ENCODE measurements around the gene ARHGAP35. TPM values are rescaled to one million over a fixed set of nuclear protein-coding genes. Genes with fewer than 3 reads are reported as not detected.
A peak's percentile ranks its signal among the peaks of the same experiment; 100 is the strongest.

ARHGAP35 gene
- polyA plus RNA-seq, 1 of the 3 experiments (the other 2 are of a cell fraction), result 25.1 TPM

DNA sequence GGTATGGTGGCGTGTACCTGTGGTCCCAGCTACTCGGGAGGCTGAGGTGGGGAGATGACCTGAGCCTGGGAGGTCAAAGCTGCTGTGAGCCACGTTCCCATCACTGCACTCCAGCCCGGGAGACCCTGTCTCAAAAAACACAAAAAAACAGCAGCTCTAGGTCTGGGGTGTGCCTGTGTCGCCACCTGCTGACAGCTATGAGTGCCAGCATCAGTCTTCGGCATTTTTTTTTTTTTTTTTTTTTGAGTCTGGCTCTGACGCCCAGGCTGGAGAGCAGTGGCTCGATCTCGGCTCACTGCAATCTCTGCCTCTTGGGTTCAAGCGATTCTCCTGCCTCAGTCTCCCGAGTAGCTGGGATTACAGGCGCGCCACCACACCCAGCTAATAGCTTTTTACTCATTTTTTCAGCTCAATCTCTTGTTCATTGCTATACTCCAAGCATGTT lies 20.3 kb upstream of the ARHGAP35 start:
- TF ChIP-seq, protein P1, sequence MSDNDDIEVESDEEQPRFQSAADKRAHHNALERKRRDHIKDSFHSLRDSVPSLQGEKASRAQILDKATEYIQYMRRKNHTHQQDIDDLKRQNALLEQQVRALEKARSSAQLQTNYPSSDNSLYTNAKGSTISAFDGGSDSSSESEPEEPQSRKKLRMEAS (IDR thresholded peaks at IDR 0.05; ENCODE audit: low read depth), result peak; percentile 22; the same call in 1 of the 2 replicates
- TF ChIP-seq SIN3A (IDR thresholded peaks at IDR 0.05; ENCODE audit: borderline replicate concordance, low read depth, low read length) (0 out of 2 replicates have a peak, but pooled peaks have one; percentile 31), CHD2 (IDR thresholded peaks at IDR 0.05; ENCODE audit: low read length, partially characterized antibody) (no peak), CTCF (IDR thresholded peaks at IDR 0.05) (peak; percentile 92), SMC3 (IDR thresholded peaks at IDR 0.05; ENCODE audit: low read depth, low read length) (peak; percentile 92), GABPA (IDR thresholded peaks at IDR 0.05; ENCODE audit: low read depth) (no peak), RAD21 (IDR thresholded peaks at IDR 0.05; ENCODE audit: low read length) (peak; percentile 85), YY1 (IDR thresholded peaks at IDR 0.05; ENCODE audit: low read depth) (no peak)
- Histone ChIP-seq H3K4me1 (ENCODE audit: control insufficient read depth in 1 of 2, insufficient read depth in 2 of 2, low read depth in 1 of 2, low read length in 1 of 2) (peaks cover 0 to 3% of the 10 kb centered on the region in 2 experiments; a peak in 1 of 4 replicates), H3K79me2 (ENCODE audit: insufficient read depth) (peaks cover 44% of the 10 kb centered on the region), H3K27ac (ENCODE audit: low read depth in 2 of 2, low read length in 1 of 2) (peak overlapping the region in 1 of 2 experiments; percentile 31; a peak in 2 of 4 replicates), H3K36me3 (replicated peaks in 1 of 2; ENCODE audit: control insufficient read depth in 1 of 2, insufficient read depth in 2 of 2, low read length in 1 of 2) (peaks cover 14 to 17% of the 10 kb centered on the region in 2 experiments), H3K4me2 (0 out of 2 replicates have a peak overlapping the region, but pooled peaks have one; percentile 8), H3K9ac (no peak overlapping the region), H3K4me3 (ENCODE audit: low read depth in 2 of 2, low read length in 1 of 2) (peak overlapping the region in 1 of 2 experiments; percentile 33; a peak in 1 of 4 replicates), H3K9me2 (no peaks in the 10 kb centered on the region), H3F3A (replicated peaks; ENCODE audit: insufficient read depth) (peaks cover 26% of the 10 kb centered on the region), H4K20me1 (ENCODE audit: insufficient read depth) (no peaks in the 10 kb centered on the region; the same call in 1 of the 2 replicates), H2AFZ (ENCODE audit: low read depth) (no peak overlapping the region; the same call in 1 of the 2 replicates), H3K27me3 (ENCODE audit: insufficient read depth) (no peaks in the 10 kb centered on the region), H3K9me3 (no peaks in the 10 kb centered on the region)
- peak; percentile 83 for DNase-seq
- ChIA-PET POLR2A (interaction anchor here (0.6 to 0.7 kb wide), 6 partner anchors 53 to 126 kb away, joined by 3 to 5 read pairs (median 3); no protein-coding TSS in a partner anchor), CTCF (interaction anchor here (0.5 to 11.8 kb wide), 45 partner anchors 9 to 267 kb away, joined by 3 to 170 read pairs (median 4); partner anchors contain the start of genes AP2S1 and SLC1A5)
- WGBS (ENCODE audit: low lambda C conversion rate), result 13% methylated on average over 13 of the region's 13 CpGs

DNA sequence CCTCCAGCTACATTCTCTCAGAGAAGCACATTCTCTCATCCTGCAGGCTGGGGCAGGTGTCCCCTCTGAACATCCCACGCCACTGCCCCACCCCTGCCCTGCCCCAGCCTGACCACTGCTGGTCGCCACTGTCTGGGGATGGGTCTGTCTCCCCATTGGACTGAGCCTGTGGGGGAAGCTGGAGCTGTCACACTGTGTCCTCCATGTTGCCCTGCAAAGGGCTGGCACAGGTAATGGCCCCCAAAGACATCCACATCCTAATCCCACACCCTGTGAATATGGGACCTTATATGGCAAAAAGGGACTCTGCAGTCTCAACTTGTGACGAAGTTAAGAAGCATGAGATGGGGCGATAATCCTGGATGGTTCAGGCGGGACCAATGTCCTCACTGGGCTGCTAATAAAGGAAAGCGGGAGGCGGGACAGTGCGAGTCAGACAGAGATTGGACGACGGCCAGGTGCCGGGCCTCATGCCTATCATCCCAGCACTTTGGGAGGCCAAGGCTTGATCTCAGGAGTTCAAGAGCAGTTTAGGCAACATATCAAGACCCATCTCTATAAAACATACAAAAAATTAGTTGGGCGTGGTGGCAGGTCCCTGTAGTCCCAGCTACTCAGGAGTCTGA lies 19.2 kb upstream of the ARHGAP35 start:
- H3K9me2 ChIP-seq, result no peaks in the 10 kb centered on the region
- no peak for DNase-seq
- ChIA-PET CTCF (interaction anchor here (0.7 to 11.8 kb wide), 20 partner anchors 8 to 227 kb away, joined by 3 to 170 read pairs (median 10); partner anchors contain the start of genes AP2S1 and SLC1A5), POLR2A (no interaction called here)
- H3K4me1 ChIP-seq (ENCODE audit: control insufficient read depth in 1 of 2, insufficient read depth in 2 of 2, low read depth in 1 of 2, low read length in 1 of 2), result peaks cover 0 to 3% of the 10 kb centered on the region in 2 experiments; a peak in 1 of 4 replicates
- H3K27me3 ChIP-seq (ENCODE audit: insufficient read depth), result no peaks in the 10 kb centered on the region
- TF ChIP-seq EP300 (IDR thresholded peaks at IDR 0.05; ENCODE audit: borderline replicate concordance in 1 of 2, low read depth in 1 of 2, low read length in 1 of 2) (no peak), TCF12 (IDR thresholded peaks at IDR 0.05) (no peak), CTCF (IDR thresholded peaks at IDR 0.05) (no peak), NFIC (IDR thresholded peaks at IDR 0.05; ENCODE audit: borderline replicate concordance) (peak; percentile 59), PBX3 (IDR thresholded peaks at IDR 0.05) (peak; percentile 79), ELF1 (IDR thresholded peaks at IDR 0.05) (no peak)
- TF ChIP-seq, protein P1 (IDR thresholded peaks at IDR 0.05; ENCODE audit: low read depth), result 0 out of 2 replicates have a peak, but pooled peaks have one; percentile 45
- H3F3A ChIP-seq (replicated peaks; ENCODE audit: insufficient read depth), result peaks cover 19% of the 10 kb centered on the region
- H3K9me3 ChIP-seq, result no peaks in the 10 kb centered on the region
- peak overlapping the region; percentile 15; the same call in 1 of the 2 replicates for H3K4me2 ChIP-seq
- peaks cover 14 to 17% of the 10 kb centered on the region in 2 experiments for H3K36me3 ChIP-seq (replicated peaks in 1 of 2; ENCODE audit: control insufficient read depth in 1 of 2, insufficient read depth in 2 of 2, low read length in 1 of 2)
- peaks cover 55% of the 10 kb centered on the region for H3K79me2 ChIP-seq (ENCODE audit: insufficient read depth)
- H3K4me3 ChIP-seq (ENCODE audit: low read depth in 2 of 2, low read length in 1 of 2), result no peak overlapping the region
- H3K9ac ChIP-seq, result no peak overlapping the region
- H3K27ac ChIP-seq (ENCODE audit: low read depth in 2 of 2, low read length in 1 of 2), result peak overlapping the region in 1 of 2 experiments; percentile 31; a peak in 1 of 4 replicates
- no peak overlapping the region for H2AFZ ChIP-seq (ENCODE audit: low read depth)
- no peaks in the 10 kb centered on the region; the same call in 1 of the 2 replicates for H4K20me1 ChIP-seq (ENCODE audit: insufficient read depth)
- 52% methylated on average over 11 of the region's 12 CpGs for WGBS (ENCODE audit: low lambda C conversion rate)
